LNCAP (cell line): ENCODE results near the gene RGS17.

Source experiments
- TF ChIP-seq, protein P1 (sequence below): fragments of 450-650 bp; IDR thresholded peaks from 2 replicates; pipeline ENCODE4 v1.5.1; 2017; ENCODE audit warnings: mild to moderate bottlenecking

RGS17 gene

DNA sequence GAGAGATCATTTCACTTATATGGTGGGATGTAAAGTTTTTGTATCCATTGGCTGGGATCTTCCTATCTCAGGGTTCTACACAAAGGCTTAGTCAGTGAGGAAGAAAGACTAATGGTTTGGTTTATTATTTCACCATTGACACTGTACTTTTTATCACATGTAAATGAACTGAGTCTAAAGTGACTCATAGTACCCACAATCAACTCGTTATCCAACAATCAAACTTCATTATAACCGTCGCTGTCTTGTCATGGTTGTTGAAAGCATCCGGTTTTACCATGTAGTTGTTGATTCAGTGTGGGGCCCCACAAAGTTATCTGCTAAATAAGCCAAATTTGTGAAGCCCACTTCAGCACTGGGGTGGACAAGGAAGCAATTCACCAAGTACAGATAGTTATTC is 72.8 kb downstream of the RGS17 start:
- TF ChIP-seq, protein P1, sequence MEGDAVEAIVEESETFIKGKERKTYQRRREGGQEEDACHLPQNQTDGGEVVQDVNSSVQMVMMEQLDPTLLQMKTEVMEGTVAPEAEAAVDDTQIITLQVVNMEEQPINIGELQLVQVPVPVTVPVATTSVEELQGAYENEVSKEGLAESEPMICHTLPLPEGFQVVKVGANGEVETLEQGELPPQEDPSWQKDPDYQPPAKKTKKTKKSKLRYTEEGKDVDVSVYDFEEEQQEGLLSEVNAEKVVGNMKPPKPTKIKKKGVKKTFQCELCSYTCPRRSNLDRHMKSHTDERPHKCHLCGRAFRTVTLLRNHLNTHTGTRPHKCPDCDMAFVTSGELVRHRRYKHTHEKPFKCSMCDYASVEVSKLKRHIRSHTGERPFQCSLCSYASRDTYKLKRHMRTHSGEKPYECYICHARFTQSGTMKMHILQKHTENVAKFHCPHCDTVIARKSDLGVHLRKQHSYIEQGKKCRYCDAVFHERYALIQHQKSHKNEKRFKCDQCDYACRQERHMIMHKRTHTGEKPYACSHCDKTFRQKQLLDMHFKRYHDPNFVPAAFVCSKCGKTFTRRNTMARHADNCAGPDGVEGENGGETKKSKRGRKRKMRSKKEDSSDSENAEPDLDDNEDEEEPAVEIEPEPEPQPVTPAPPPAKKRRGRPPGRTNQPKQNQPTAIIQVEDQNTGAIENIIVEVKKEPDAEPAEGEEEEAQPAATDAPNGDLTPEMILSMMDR, result no peak

DNA sequence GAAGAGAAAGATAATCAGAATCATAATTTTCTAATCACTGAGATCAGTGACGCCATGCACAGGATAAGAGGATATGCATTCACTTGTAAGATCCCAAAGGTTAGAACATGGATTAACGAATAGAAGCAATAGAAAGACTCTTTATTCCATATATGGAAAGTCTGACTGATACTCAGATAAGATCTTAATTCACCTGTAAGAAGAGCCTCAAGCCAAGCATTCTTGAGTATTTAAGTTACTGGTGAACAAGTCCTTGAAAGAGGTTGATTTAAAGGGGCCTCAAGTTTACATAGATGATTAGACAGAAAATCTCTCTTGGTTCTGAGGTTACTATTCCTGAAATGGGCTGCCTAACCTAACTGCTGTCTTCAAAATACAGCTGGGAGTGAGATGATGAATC is 74.8 kb downstream of the RGS17 start:
- TF ChIP-seq, protein P1, result no peak

GRCh38 chr6:153051801-153052200 is 79.3 kb downstream of the RGS17 start:
- TF ChIP-seq, protein P1, result no peak

GRCh38 chr6:153048631-153049030 is 82.5 kb downstream of the RGS17 start:
- TF ChIP-seq, protein P1, result no peak

DNA sequence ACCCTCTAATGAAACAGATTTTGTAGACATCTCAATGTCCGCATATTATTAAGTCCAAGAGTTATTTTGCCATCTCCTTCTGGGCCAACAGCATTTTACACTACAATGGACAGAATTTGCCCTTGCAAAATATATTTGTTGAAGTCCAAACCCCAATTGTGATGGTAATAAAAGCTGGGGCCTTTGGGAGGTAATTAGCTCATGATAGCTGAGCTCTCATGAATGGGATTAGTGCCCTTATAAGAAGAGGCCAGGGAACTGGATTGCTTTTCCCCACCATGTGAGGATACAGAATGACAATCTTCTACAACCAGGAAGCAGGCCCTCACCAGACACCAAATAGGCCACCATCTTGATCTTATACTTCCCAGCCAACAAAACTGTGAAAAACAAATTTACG is 83.7 kb downstream of the RGS17 start:
- TF ChIP-seq, protein P1, result no peak

DNA sequence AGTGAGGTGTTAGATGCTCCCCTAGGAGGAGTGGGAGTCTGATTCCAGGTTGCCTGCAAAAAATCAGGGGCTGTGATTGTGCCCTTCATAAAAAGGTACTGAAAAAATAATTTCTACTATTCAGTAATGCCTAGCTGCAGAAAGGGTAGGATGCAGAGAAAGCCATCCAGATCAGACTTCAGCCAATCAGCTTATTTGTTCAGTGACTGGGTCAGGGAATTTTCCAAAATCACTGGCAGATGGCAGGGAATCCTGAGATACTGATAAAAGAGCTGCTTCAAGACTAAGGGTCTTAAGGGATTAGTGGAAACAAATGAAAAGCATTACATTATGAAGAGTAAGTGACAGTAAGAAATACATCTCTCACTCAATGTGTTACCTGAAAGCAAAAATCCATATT is 85.8 kb downstream of the RGS17 start:
- TF ChIP-seq, protein P1, result no peak

- TF ChIP-seq, protein P1, result no peak
Measured at GRCh38 chr6:153044295-153044694, 86.8 kb downstream of the RGS17 start.

GRCh38 chr6:153043719-153044118 is 87.4 kb downstream of the RGS17 start:
- TF ChIP-seq, protein P1, result no peak
